ENCODE measurements around the gene SRRM1. TPM values are rescaled to one million over a fixed set of nuclear protein-coding genes. Genes with fewer than 3 reads are reported as not detected.

SRRM1 gene
- total RNA-seq, 2 experiments from 2014 or later = 234 to 288 TPM

DNA sequence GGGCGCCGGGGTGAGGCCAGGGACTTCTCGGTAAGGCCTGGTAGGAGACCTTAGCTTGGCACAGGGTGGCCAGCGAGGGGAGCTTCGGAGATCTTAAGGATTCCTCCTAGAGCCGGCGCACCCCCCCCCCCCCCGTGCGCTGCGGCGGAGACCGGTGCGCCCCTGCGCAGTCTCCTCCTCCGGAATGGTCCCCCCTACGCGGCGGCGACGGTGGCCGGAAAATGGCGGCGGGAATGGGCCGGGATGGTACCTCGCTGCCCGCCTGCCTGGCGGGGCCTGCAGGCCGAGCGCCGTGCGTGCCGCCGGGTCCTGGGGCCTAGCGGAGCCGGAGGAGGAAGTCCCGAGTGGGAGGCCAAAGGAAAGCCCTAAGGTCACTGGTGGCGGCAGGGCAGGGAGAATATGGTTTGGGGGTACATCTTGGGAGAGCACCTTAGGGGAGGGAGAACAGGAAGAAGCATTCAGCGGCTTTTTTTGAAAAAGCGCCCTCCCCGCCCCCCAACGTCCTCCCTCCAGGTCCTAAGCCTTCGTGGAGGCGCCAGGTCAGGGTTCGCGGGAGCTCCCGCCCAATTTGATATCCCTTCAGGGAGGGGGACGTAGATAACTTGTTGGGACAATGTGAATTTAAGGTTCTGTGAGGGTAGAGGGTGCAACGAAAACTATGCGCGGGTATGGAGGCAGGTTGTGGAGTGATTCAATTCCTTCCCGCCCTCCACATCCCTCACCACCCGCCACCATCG lies 429 bp downstream of the SRRM1 start:
- POLR2A ChIA-PET = interaction anchor here (0.8 kb wide), 1 partner anchor 13 kb away, joined by 3 read pairs; no protein-coding TSS in a partner anchor

DNA sequence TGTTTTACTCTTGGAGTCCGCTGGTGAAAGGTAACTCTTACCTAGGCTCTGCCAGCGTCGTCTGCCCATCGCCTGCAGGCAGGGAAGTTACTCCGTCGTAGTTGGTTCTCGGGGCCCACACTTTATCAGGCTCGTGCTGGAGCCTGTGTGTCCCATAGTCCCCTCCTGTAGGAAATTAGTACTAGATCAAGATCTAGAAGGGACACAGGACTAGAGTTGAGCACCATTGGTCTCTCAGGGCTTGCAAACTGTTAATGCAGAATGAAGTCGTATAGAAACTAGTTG lies 940 bp downstream of the SRRM1 start:
- DNase-seq (peak; percentile 57), ATAC-seq (no peak)
- intact Hi-C loops (cut with DNase I, micrococcal nuclease) = loop anchor here (2.0 to 10.0 kb wide), 4 partner anchors 15 to 1299 kb away; partner anchors contain the start of genes HNRNPR (in 1 of the 2) and TMEM50A (in 1 of the 2)
- ChIA-PET POLR2A (interaction anchor here (0.8 kb wide), 1 partner anchor 13 kb away, joined by 3 read pairs; no protein-coding TSS in a partner anchor), CTCF (no interaction called here)
- Mint-ChIP-seq H3K9me3 (ENCODE audit: low read depth) (no peaks in the 10 kb centered on the region), H3K36me3 (ENCODE audit: low read depth) (peaks cover 51% of the 10 kb centered on the region), H3K27me3 (no peaks in the 10 kb centered on the region), H3K4me1 (peaks cover 67% of the 10 kb centered on the region), H3K27ac (peak overlapping the region; percentile 91), H3K4me3 (peak overlapping the region; percentile 80)

More for the DNA sequence above, 429 bp downstream of the SRRM1 start:
- Mint-ChIP-seq H3K36me3 (ENCODE audit: low read depth) (peaks cover 47% of the 10 kb centered on the region), H3K9me3 (ENCODE audit: low read depth) (no peaks in the 10 kb centered on the region), H3K27ac (peak overlapping the region; percentile 91), H3K27me3 (no peaks in the 10 kb centered on the region), H3K4me3 (peak overlapping the region; percentile 80), H3K4me1 (peaks cover 62% of the 10 kb centered on the region)
- peak; percentile 13 for ATAC-seq
- DNase-seq = no peak
- CTCF ChIA-PET = no interaction called here
- intact Hi-C loops (cut with DNase I, micrococcal nuclease) = loop anchor here (1.0 to 10.0 kb wide), 17 partner anchors 15 to 1299 kb away; partner anchors contain the start of genes CLIC4 (in 1 of the 2), GALE (in 1 of the 2), HNRNPR (in 1 of the 2) and MACO1 (in 1 of the 2)

DNA sequence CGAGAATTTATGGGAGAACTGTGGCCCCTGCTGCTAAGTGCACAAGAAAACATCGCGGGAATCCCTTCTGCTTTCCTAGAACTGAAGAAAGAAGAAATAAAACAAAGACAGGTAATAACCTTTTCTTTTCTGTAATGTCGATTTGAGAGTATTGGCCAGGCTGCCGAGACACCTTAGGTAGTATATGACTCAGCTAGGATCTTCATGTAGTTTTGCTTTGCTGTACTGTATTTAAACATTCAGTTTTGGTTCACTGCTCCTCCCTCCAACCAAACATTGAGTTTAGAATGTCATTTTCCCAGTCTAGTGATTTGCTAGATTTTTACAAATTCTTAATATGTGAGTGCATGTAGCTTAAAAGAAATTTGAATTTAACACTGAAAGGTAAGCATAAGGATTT lies 5.8 kb downstream of the SRRM1 start:
- Mint-ChIP-seq H3K27me3 (no peaks in the 10 kb centered on the region), H3K9me3 (ENCODE audit: low read depth) (no peaks in the 10 kb centered on the region), H3K27ac (peak overlapping the region; percentile 65), H3K36me3 (ENCODE audit: low read depth) (peaks cover 85% of the 10 kb centered on the region), H3K4me1 (peaks cover 63% of the 10 kb centered on the region), H3K4me3 (no peak overlapping the region)
- no peak for DNase-seq
- POLR2A ChIA-PET = no interaction called here
- peak; percentile 53 for ATAC-seq
- intact Hi-C loops (cut with DNase I, micrococcal nuclease) = loop anchor here (10.0 kb wide), 3 partner anchors 674 to 1304 kb away; partner anchors contain the start of genes HNRNPR (in 1 of the 2) and TMEM50A (in 1 of the 2)
- CTCF ChIA-PET = no interaction called here

DNA sequence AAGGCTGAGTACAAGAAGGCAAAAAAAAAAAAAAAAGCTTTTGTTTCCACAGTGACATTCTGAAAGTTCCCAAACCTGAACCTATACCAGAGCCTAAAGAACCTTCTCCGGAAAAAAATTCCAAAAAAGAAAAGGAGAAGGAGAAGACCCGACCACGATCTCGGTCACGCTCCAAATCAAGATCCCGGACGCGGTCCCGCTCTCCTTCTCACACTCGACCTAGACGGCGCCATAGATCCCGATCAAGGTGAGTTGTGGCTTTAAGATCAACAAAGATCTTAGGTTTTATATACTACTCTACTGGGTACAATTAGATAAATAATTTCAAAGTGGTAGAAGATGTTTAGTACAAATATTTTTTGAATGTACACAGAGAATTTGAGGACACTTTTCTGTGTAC lies 9.3 kb downstream of the SRRM1 start:
- CTCF ChIA-PET = no interaction called here
- DNase-seq (no peak), ATAC-seq (no peak)
- intact Hi-C loops (cut with DNase I, micrococcal nuclease) = loop anchor here in 1 of 2 experiments (2.0 kb wide), 1 partner anchor 16 kb away; no protein-coding TSS in a partner anchor
- Mint-ChIP-seq H3K9me3 (ENCODE audit: low read depth) (no peaks in the 10 kb centered on the region), H3K27me3 (no peaks in the 10 kb centered on the region), H3K4me3 (no peak overlapping the region), H3K27ac (peak overlapping the region; percentile 38), H3K4me1 (peaks cover 43% of the 10 kb centered on the region), H3K36me3 (ENCODE audit: low read depth) (peaks cover 85% of the 10 kb centered on the region)
- POLR2A ChIA-PET = no interaction called here

DNA sequence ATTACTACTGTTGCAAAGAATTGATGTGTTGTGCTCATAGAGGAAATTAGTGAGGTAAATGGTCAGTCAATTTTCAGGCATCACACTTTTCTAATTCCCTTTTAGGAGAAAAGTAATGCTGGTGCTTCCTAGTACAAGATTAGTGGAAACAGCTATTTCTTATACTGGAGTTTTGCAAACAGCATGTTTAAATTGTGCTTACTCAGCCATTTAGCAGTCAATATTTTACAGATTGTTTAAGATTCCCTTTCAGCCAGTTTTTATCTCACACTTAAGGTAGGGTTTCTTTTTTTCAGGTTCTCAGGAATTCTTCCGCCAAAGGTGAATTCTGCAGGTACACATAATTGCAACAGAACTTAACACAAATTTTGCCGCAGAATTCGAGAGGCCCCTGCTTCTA lies 10.9 kb downstream of the SRRM1 start:
- CTCF ChIA-PET = interaction anchor here (0.8 to 1.1 kb wide), 2 partner anchors 34 to 181 kb away, joined by 3 read pairs; no protein-coding TSS in a partner anchor
- Mint-ChIP-seq H3K36me3 (ENCODE audit: low read depth) (peaks cover 81% of the 10 kb centered on the region), H3K4me3 (no peak overlapping the region), H3K27me3 (no peaks in the 10 kb centered on the region), H3K9me3 (ENCODE audit: low read depth) (no peaks in the 10 kb centered on the region), H3K27ac (no peak overlapping the region), H3K4me1 (peaks cover 36% of the 10 kb centered on the region)
- ATAC-seq (no peak), DNase-seq (no peak)
- POLR2A ChIA-PET = interaction anchor here (0.6 kb wide), 1 partner anchor 66 kb away, joined by 3 read pairs; no protein-coding TSS in a partner anchor
- intact Hi-C loops (cut with DNase I, micrococcal nuclease) = no loop called here

DNA sequence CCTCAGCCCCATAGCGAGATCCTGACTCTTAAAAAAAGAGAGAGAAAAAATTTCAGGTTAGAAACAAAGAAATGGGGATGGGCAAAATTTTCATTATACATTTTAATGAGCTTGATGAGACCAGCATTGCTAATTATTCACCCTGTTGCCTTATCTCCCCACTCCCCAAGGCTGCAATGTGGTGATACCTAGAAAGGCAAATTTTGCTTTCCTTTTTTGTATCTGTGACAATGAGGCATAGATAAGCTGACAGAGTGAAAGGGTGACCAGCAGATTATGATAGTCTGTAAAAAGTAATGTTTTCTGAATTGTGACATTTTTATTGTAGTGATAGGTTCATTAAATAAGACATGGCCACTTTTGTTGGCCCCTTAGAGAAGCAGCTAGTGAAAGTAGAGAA lies 12.9 kb downstream of the SRRM1 start:
- peaks cover 76% of the 10 kb centered on the region for H3K36me3 Mint-ChIP-seq (ENCODE audit: low read depth)
- ChIA-PET CTCF (interaction anchor here (0.7 to 2.1 kb wide), 4 partner anchors 10 to 174 kb away, joined by 3 to 5 read pairs (median 4); no protein-coding TSS in a partner anchor), POLR2A (interaction anchor here (0.6 kb wide), 3 partner anchors 21 to 299 kb away, joined by 3 to 4 read pairs (median 3); no protein-coding TSS in a partner anchor)
- H3K27me3 Mint-ChIP-seq = no peaks in the 10 kb centered on the region
- H3K9me3 Mint-ChIP-seq (ENCODE audit: low read depth) = no peaks in the 10 kb centered on the region
- DNase-seq = no peak
- H3K4me1 Mint-ChIP-seq = peaks cover 32% of the 10 kb centered on the region
- H3K4me3 Mint-ChIP-seq = no peak overlapping the region
- intact Hi-C loops (cut with DNase I, micrococcal nuclease) = no loop called here
- H3K27ac Mint-ChIP-seq = no peak overlapping the region
- ATAC-seq = no peak

DNA sequence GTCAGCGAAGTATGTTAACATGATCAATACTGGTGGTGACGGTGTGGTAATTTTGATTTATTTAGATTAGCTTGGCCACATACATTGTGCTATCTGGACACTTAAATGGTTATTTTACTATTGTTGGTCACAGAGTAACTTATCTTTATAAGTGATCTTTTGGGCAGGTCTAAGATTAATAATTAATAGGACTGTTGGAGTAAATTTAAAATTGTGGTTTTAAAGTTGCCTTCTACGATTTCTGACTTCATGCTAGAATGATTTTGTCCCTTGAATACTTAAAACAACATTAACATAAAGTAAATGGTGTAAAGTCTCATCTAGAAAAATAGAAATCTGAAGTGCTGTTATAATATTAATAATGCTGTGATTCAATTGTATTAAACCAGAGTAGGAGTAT lies 14.7 kb downstream of the SRRM1 start:
- intact Hi-C loops (cut with DNase I, micrococcal nuclease) = loop anchor here in 1 of 2 experiments (2.0 kb wide), 1 partner anchor 13 kb away; no protein-coding TSS in a partner anchor
- Mint-ChIP-seq H3K27ac (no peak overlapping the region), H3K9me3 (ENCODE audit: low read depth) (no peaks in the 10 kb centered on the region), H3K36me3 (ENCODE audit: low read depth) (peaks cover 75% of the 10 kb centered on the region), H3K4me3 (no peak overlapping the region), H3K4me1 (peaks cover 31% of the 10 kb centered on the region), H3K27me3 (no peaks in the 10 kb centered on the region)
- ChIA-PET POLR2A (no interaction called here), CTCF (interaction anchor here (0.6 to 1.1 kb wide), 3 partner anchors 9 to 583 kb away, joined by 3 read pairs; no protein-coding TSS in a partner anchor)
- DNase-seq = no peak
- no peak for ATAC-seq

DNA sequence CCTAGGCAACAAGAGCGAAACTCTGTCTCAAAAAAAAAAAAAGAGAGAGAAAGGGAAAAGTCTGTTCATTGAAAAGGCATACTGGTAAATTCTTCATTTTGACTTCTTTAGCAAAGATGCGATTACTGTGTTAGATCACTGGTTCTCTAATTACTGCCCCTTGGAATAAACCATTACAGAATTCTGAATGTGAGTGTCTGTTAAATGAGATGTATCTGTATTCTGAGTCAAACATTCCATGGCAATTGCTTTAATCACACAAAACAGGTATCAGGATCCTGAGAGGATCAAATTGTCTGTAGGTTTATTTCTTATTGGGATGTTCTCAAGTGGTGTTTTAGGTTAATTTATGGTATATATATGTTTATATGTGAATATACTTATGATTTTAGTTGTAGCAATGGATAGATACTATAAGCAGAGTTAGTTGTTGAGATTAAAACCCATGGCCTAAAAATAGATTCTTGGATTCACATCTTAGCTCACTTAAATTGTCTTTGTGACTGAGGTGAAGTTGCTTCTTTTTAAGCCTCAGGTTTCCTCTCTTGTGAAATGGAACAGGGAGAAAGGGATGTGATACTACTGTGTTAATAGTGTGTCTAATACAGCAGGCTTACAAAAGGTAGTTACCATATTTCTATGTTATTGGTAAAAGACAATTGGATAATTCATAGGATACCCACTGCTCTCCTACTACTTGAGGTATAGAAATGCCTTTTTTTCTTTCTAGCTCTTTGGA lies 16.2 kb downstream of the SRRM1 start:
- peak overlapping the region; percentile 72 for H3K27ac Mint-ChIP-seq
- DNase-seq (no peak), ATAC-seq (no peak)
- CTCF ChIA-PET = interaction anchor here (0.5 to 1.6 kb wide), 5 partner anchors 13 to 384 kb away, joined by 3 to 7 read pairs (median 4); no protein-coding TSS in a partner anchor
- POLR2A ChIA-PET = no interaction called here
- no peak overlapping the region for H3K4me3 Mint-ChIP-seq
- peaks cover 73% of the 10 kb centered on the region for H3K36me3 Mint-ChIP-seq (ENCODE audit: low read depth)
- H3K4me1 Mint-ChIP-seq = peaks cover 31% of the 10 kb centered on the region
- no peaks in the 10 kb centered on the region for H3K9me3 Mint-ChIP-seq (ENCODE audit: low read depth)
- intact Hi-C loops (cut with DNase I, micrococcal nuclease) = loop anchor here in 1 of 2 experiments (2.0 kb wide), 1 partner anchor 15 kb away; no protein-coding TSS in a partner anchor
- H3K27me3 Mint-ChIP-seq = no peaks in the 10 kb centered on the region

DNA sequence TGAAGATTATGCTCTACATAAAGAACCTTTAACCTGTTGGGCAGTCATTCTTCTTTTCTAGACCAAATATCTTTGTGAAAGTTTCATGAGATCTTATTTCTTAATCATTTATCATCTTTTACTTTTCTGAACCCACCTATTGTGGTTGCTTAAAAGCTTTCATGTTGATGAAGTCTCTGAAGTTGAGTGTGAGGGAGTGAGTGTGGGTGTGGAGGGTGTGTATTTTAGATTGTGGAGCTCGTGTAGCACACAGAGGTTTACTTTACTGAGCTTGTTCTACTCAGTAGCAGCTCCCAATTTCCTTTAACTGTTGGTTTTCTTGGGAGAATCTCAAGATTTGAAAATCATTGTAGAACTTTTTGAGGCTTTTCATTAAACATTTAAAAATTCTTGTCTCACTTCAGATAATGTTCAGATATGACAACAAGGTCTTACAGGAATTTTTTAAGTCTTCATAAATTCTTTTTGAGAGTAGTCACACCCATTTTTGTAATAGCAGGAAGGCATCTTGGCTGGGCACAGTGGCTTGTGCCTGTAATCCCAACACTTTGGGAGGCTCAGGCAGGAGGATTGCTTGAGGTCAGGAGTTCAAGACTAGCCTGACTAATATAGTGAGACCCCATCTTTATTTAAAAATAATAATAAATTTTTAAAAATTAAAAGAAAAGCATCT lies 17.0 kb downstream of the SRRM1 start:
- Mint-ChIP-seq H3K27me3 (no peaks in the 10 kb centered on the region), H3K4me3 (no peak overlapping the region), H3K4me1 (peaks cover 31% of the 10 kb centered on the region), H3K36me3 (ENCODE audit: low read depth) (peaks cover 71% of the 10 kb centered on the region), H3K27ac (peak overlapping the region; percentile 72), H3K9me3 (ENCODE audit: low read depth) (no peaks in the 10 kb centered on the region)
- ChIA-PET POLR2A (no interaction called here), CTCF (interaction anchor here (0.5 to 1.6 kb wide), 4 partner anchors 14 to 238 kb away, joined by 3 to 7 read pairs (median 4); no protein-coding TSS in a partner anchor)
- no peak for DNase-seq
- intact Hi-C loops (cut with DNase I, micrococcal nuclease) = loop anchor here in 1 of 2 experiments (2.0 kb wide), 1 partner anchor 15 kb away; no protein-coding TSS in a partner anchor
- no peak for ATAC-seq

DNA sequence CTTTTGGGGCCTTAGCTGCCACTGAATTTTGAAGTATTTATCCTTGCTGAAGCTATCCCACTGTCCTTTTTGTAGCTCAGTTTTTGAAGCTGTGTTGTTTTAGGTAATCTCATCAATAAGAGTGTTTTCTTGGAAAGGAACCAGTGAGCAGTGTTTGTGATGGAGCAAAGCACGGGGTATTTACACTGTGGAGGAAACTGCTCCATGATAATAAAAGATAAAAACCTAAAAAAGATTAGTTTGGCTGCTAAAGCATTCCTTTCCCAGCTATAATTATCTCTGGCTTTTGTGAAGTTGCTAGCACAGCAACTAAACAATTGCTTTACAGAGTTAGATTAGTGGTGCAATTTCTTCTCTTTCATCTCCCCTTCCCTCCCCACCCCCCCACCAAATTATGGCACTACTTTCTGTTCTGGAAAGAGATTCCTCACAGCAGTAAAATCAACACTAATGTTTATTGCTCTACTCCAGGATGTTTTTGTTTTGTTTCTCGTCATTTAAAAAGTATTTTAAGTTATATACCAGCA lies 21.5 kb downstream of the SRRM1 start:
- H3K4me3 Mint-ChIP-seq = no peak overlapping the region
- ATAC-seq (no peak), DNase-seq (no peak)
- intact Hi-C loops (cut with DNase I, micrococcal nuclease) = no loop called here
- ChIA-PET CTCF (interaction anchor here (1.2 kb wide), 1 partner anchor 11 kb away, joined by 3 read pairs; no protein-coding TSS in a partner anchor), POLR2A (no interaction called here)
- H3K27ac Mint-ChIP-seq = no peak overlapping the region
- H3K36me3 Mint-ChIP-seq (ENCODE audit: low read depth) = peaks cover 64% of the 10 kb centered on the region
- peaks cover 7% of the 10 kb centered on the region for H3K4me1 Mint-ChIP-seq
- H3K27me3 Mint-ChIP-seq = no peaks in the 10 kb centered on the region
- no peaks in the 10 kb centered on the region for H3K9me3 Mint-ChIP-seq (ENCODE audit: low read depth)
